Left lung (tissue), 10 donors: ENCODE data around the gene CTDP1. TPM values are rescaled to one million over a fixed set of nuclear protein-coding genes. Genes with fewer than 3 reads are reported as not detected.

Experiments
- ATAC-seq: fragments of 200-7000 bp; cut with Tn5 transposase; one replicate; pipeline ENCODE4 v1.9.1; 2020; ENCODE audit warnings: moderate library complexity
- DNase-seq, 4 donors: peaks; one replicate each; pipeline ENCODE4 v3.0.0-alpha.2; 2013 to 2020
- H3K27ac ChIP-seq, 2 donors: fragments of 200-600 bp; sonication (generic) in 1 of 2; one replicate each; pipeline versions ENCODE4 v1.5.0 to v1.8.0; 2020 to 2021
- H3K27me3 ChIP-seq, 2 donors: fragments of 200-600 bp; sonication (generic) in 1 of 2; one replicate each; pipeline versions ENCODE4 v1.5.0 to v1.8.0; 2020 to 2021
- H3K36me3 ChIP-seq, 2 donors: fragments of 200-600 bp; sonication (generic) in 1 of 2; one replicate each; pipeline versions ENCODE4 v1.5.0 to v1.8.0; 2020 to 2021
- H3K4me1 ChIP-seq, 2 donors: fragments of 200-600 bp; one replicate each; pipeline ENCODE4 v1.8.0; 2021
- H3K4me3 ChIP-seq, 2 donors: fragments of 200-600 bp; sonication (generic) in 1 of 2; one replicate each; pipeline versions ENCODE4 v1.5.0 to v1.8.0; 2020 to 2021; ENCODE audit warnings: mild to moderate bottlenecking in 1 of 2
- H3K9me3 ChIP-seq, 2 donors: fragments of 200-600 bp; sonication (generic) in 1 of 2; one replicate each; pipeline versions ENCODE4 v1.5.0 to v1.8.0; 2020 to 2021
- CTCF ChIP-seq, 2 donors: fragments of 200-600 bp; sonication (generic) in 1 of 2; IDR thresholded peaks; one replicate each; pipeline versions ENCODE4 v1.5.0 to v1.8.0; 2021; ENCODE audit warnings: antibody characterized with exemption in 2 of 2
- intact Hi-C, 2 donors: fragments of 100-400 bp; cut with DNase I; formaldehyde crosslinking; loops; one replicate each; pipeline versions ENCODE4 v1.11.2 to v1.14.2; 2022
- polyA plus RNA-seq, 6 donors: library from polyadenylated mRNA; unstranded; fragments of 120-200 nt; gene quantifications; one replicate each; pipeline ENCODE4 v1.2.1, GENCODE V29; 2013; ENCODE audit not compliant: insufficient read length in 6 of 6
- total RNA-seq, 2 donors: library from RNA; stranded (reverse); fragmentation: NEBNext Ultra II Directional; extraction: Animal tissue kit (Norgen Biotek cat#: 25700); gene quantifications; one replicate each; pipeline ENCODE4 v1.2.1, GENCODE V29; 2021
- donor health status: DM: no; HTN: yes; CAD: no.
- donor health status: DM: no; HTN: no; CAD: no.

The CTDP1 gene
- total and polyA plus RNA-seq, 8 donors: 8.4 to 24.4 (median 11.4) TPM

DNA sequence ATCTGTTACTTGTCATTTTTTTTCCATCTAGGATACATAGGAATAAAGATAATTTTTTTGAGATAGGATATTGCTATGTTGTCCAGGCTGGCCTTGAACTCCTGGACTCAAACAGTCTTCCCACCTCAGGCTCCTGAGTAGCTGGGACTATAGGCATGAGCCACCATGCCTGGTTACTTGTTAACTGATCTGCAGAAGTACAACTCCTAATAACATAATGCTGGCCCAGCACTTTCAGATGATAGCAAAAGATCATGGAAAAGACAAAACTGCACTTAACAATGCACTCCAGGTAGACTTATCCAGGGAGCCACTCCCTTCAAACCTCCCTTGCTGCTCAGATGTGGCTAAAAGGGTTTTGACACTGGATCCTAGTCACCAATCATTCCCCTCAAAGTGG lies 11.4 kb upstream of the CTDP1 start:
- ATAC-seq (no peak), DNase-seq (no peak)
- Histone ChIP-seq H3K27me3 (no peaks in the 10 kb centered on the region), H3K9me3 (no peaks in the 10 kb centered on the region), H3K4me3 (no peak overlapping the region), H3K27ac (no peak overlapping the region), H3K4me1 (no peaks in the 10 kb centered on the region), H3K36me3 (no peaks in the 10 kb centered on the region)
- TF ChIP-seq CTCF (IDR thresholded peaks at IDR 0.05): no peak
- intact Hi-C loops: no loop called here

GRCh38 chr18:79672490-79673276 lies 6.9 kb upstream of the CTDP1 start:
- H3K9me3 ChIP-seq: no peaks in the 10 kb centered on the region
- peaks cover 0 to 9% of the 10 kb centered on the region in 2 donors for H3K4me1 ChIP-seq
- ATAC-seq (no peak), DNase-seq (no peak)
- H3K4me3 ChIP-seq: no peak overlapping the region
- no peaks in the 10 kb centered on the region for H3K36me3 ChIP-seq
- no peak for TF ChIP-seq CTCF (IDR thresholded peaks at IDR 0.05)
- H3K27me3 ChIP-seq: no peaks in the 10 kb centered on the region
- H3K27ac ChIP-seq: no peak overlapping the region
- intact Hi-C loops: no loop called here

GRCh38 chr18:79677221-79677620 lies 2.4 kb upstream of the CTDP1 start:
- Histone ChIP-seq H3K4me3 (no peak overlapping the region), H3K27ac (no peak overlapping the region), H3K4me1 (peaks cover 18 to 39% of the 10 kb centered on the region in 2 donors), H3K9me3 (no peaks in the 10 kb centered on the region), H3K27me3 (no peaks in the 10 kb centered on the region), H3K36me3 (no peaks in the 10 kb centered on the region)
- intact Hi-C loops: no loop called here
- no peak for TF ChIP-seq CTCF (IDR thresholded peaks at IDR 0.05)
- no peak for ATAC-seq
- no peak for DNase-seq

GRCh38 chr18:79677840-79678239 lies 1.8 kb upstream of the CTDP1 start:
- Histone ChIP-seq H3K4me3 (peak overlapping the region; percentile 6 to 92), H3K27me3 (no peaks in the 10 kb centered on the region), H3K4me1 (peaks cover 18 to 45% of the 10 kb centered on the region in 2 donors), H3K9me3 (no peaks in the 10 kb centered on the region), H3K36me3 (no peaks in the 10 kb centered on the region), H3K27ac (peak overlapping the region; percentile 93 to 99)
- intact Hi-C loops: no loop called here
- DNase-seq: no peak
- no peak for TF ChIP-seq CTCF (IDR thresholded peaks at IDR 0.05)
- no peak for ATAC-seq

GRCh38 chr18:79678665-79679551 lies 695 bp upstream of the CTDP1 start:
- no peaks in the 10 kb centered on the region for H3K27me3 ChIP-seq
- H3K27ac ChIP-seq: peak overlapping the region; percentile 93 to 99
- TF ChIP-seq CTCF (IDR thresholded peaks at IDR 0.05): no peak
- DNase-seq (peak; percentile 99 to 100 (median 99)), ATAC-seq (peak; percentile 95)
- peak overlapping the region; percentile 88 to 92 for H3K4me3 ChIP-seq
- no peaks in the 10 kb centered on the region for H3K36me3 ChIP-seq
- intact Hi-C loops: no loop called here
- peaks cover 18 to 56% of the 10 kb centered on the region in 2 donors for H3K4me1 ChIP-seq
- H3K9me3 ChIP-seq: no peaks in the 10 kb centered on the region
